Measurements from ENCODE around the gene WASHC2A.
"Not testable (repeated sequence)": the region's sequence is repeated elsewhere in the genome, so short reads cannot be mapped to it uniquely, and the experiment has no call there.

The WASHC2A gene

DNA sequence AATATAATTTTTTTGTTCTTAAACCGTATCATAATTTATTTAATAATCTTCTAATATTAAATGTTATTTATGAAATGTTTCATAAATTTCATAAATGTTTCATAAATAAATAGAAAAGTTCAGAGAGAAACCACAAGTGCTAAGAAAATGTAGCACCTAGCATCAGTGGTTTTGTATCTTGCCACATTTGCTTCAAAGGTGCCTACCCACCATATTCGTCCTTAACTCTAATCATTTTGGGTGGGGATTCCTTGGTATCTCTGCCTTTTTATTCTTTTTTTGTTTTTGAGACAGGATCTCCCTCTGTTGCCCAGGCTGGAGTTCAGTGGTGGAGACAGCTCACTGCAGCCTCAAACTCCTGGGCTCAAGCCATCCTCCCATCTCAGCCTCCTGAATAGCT, 7.4 kb downstream of the WASHC2A start:
- not testable (repeated sequence) for DNase-seq (ENCODE audit: low read depth)

DNA sequence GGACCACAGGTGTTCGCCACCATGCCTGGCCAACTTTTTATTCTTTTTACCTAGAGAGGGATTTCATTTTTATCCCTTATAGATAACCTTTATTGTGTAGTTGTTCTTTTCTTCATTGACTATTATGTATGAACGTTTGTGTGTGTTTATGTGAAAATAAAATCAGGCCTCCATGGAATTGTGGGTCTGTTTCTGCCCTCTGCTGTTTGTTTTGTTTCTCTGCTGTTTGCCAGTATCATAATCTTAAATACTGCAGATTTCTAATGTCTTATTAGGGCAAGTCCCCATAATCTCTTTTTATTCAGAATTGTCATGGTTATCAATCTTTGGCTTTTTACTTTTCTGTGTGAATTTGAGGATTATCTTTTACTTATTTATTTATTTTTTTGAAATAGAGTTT, 7.8 kb downstream of the WASHC2A start:
- not testable (repeated sequence) for DNase-seq (ENCODE audit: low read depth)

DNA sequence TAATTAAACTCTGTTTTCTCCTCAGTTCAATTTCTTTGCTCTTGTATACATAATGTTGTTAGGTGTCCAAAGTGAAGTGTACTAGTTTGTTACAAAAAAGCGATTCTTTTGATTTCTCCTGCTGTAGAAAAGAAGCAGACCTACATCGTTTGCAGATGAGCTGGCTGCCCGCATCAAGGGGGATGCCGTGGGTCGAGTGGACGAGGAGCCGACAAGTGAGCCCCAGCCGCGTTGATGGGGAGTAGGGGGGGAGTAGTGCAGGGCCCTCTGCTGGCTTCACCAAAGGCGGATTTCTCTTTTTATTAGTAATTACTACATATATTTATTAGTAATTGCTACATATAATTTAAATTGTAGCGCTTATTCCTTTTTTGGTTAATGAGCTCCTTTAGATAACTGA, 23.6 kb downstream of the WASHC2A start:
- not testable (repeated sequence) for DNase-seq (ENCODE audit: low read depth)

DNA sequence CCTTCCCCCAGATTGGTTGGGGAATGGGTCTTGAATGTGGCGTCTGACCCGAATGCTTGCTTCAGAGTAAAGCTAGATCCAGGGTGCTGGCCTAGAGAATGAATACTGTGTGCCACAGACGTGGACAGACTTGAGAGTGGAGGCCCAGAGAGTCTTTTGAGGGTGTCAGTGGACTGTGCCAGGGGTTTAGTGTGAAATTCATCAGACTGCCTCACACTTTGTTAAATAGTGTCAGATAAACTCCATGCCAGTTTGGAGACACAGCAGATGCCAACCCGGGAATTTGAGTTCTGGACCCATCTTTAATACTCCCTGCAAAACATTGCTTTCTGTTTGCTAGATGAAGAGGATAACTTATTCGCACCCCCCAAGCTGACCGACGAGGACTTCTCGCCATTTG, 25.2 kb downstream of the WASHC2A start:
- DNase-seq (ENCODE audit: low read depth): not testable (repeated sequence)

DNA sequence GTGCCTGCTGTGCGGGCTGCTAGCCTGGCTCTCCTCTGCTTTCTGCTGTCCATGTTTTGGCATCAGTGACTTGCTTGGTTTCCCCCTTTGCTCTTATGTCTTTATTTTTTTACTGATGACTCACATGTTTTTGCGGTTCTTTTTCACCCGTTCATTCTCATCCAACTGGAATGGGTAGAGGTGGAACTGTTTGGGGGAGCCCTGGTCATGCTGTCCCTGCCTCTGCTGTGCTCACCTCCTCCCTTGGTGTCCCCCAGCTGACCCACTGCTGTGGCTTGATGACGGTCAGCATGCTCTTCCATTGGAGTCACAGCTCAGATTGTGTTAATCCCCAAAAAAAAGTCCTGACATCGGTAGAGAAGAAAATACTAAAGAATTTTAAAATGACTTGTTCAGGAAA, 26.9 kb downstream of the WASHC2A start:
- not testable (repeated sequence) for DNase-seq (ENCODE audit: low read depth)

DNA sequence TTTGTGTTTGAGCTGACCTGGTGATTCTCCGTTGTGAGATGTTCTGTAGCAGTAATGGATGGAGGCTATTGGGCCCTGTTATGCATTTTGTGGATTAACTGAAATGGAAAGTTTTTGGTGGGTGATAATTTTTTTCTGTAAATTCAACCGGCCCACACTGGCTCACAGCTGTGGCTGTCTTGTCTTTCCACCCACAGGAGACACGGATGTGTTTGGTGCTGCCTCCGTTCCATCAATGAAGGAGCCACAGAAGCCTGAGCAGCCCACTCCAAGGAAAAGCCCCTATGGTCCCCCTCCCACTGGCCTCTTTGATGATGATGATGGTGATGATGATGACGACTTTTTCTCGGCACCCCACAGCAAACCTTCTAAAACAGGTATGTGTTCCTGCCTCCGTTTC, 27.6 kb downstream of the WASHC2A start:
- DNase-seq (ENCODE audit: low read depth): not testable (repeated sequence)

DNA sequence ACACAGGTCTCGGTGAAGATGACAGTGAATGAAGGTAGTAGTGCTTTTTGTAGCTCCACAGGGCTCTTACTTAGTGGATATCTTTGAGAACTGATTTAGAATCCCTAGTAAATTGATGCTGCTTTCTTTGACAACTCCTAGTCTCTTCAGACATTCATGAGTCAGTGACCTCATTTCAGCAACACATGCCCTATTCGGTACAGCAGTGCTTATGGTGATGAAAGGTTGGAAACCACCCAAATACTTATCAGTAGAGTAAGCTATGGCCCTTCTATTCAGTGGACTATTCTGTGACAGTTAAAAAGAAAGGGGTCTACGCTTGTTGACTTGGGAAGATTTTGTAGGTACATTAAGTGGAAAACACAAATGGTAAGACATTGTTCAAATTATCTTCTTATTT, 29.0 kb downstream of the WASHC2A start:
- not testable (repeated sequence) for DNase-seq (ENCODE audit: low read depth)

DNA sequence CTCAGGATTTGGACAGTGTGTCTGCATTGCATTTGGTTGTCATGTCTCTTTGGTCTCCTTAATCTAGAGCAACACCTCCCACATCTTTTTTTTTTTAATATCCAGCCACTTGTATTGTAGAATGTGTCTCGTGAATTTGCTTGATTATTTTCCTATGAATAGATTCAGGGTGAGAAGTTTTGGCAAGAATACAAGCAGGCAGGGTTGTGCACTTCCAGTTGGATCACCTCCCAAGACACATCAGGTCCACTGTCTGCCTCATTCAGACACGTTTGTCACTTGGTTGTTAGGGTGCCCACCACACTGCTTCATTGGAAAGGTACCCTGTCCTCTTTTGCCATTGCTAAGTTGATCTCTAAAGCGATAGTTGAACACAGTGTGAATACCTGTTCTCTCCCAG, 30.9 kb downstream of the WASHC2A start:
- not testable (repeated sequence) for DNase-seq (ENCODE audit: low read depth)

DNA sequence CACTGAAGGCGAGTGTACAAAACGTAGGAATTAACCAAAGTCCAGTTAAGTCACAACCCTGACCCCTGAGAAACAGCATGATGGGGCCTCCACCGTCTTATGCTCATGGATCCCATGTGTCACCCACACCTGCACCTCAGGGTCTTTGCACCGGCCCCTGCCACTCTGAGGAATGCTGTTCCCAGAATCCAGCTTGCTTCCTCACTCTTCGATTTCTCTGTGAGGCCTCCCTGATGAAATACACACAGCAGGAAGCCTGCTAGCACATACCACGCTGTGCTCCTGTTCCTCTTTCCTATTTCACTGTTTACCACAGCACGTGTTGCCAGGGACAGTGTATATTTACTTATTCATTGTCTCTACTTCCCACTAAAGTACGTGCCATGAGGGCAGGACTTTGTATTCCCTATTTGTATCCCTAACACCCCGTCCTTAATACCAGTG, 33.4 kb downstream of the WASHC2A start:
- not testable (repeated sequence) for DNase-seq (ENCODE audit: low read depth)

DNA sequence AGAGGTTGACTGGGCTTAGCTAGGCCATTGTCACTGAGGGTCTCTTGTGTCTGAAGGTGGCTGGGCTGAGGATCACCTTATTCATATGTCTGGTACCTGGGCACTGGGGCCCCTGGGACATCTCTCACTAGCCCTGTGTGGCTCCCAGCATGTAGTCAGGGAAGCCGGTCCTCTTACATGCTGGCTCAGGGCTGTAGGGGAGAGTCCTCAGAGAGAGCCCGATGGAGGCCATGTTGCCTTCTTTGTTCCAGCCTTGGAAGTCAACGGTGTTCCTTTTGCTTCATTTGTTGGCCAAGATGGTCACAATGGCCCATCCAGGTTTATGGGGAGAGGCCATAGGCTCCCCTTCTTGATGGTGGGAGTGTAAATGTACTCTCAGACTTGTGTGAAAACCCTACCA, 34.0 kb downstream of the WASHC2A start:
- not testable (repeated sequence) for DNase-seq (ENCODE audit: low read depth)

DNA sequence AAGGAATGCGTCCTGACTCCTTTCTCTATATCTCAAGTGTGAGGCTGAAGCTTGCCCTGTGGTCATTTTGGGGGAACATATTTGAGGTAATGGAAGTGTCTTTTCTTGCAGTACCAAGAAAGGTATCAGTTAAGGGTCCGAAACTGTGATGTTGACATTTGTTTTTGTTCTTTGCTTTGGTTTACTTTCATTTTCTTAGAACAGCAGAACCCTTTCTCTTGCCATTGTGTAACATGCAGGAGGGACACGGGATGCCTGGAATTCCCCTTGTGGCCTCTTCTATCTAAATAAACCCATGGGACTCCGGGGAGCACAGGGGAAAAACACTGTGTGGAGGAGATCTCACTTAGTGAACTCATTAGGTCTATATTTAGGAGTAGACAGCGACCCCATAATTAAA, 34.5 kb downstream of the WASHC2A start:
- not testable (repeated sequence) for DNase-seq (ENCODE audit: low read depth)

DNA sequence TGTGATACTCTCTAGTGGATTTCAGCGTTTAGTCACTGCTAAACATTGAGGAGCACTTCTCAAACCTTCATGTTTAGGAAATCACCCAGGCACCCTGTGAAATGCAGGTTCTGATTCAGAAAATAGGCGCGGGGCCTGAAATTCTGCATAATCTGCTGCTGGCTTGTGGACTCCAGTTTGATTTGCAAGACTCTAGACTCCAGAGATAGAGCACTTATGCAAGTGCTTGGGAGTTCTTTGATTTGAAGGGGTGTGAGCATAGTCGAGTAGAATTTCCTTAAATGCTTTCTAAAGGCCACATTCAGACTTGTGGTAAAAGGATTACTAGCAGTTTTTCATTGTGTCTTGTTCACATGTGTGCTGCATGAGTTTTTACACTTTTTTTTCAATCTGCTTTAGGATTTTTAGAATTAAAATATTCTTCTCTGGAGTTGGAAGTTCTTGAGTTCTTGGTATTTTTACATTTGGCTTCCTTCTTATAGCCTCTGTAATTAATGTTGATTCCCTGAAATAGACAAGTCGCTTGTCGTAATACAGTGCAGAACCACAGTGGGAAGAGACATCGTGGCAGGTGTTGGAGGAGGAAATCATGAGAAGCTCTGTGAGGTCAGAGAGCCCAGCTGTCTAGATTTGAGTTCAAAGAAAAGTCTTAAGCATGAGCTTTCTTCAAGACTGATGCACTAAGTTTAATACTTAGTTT, 41.4 kb downstream of the WASHC2A start:
- not testable (repeated sequence) for DNase-seq (ENCODE audit: low read depth)

DNA sequence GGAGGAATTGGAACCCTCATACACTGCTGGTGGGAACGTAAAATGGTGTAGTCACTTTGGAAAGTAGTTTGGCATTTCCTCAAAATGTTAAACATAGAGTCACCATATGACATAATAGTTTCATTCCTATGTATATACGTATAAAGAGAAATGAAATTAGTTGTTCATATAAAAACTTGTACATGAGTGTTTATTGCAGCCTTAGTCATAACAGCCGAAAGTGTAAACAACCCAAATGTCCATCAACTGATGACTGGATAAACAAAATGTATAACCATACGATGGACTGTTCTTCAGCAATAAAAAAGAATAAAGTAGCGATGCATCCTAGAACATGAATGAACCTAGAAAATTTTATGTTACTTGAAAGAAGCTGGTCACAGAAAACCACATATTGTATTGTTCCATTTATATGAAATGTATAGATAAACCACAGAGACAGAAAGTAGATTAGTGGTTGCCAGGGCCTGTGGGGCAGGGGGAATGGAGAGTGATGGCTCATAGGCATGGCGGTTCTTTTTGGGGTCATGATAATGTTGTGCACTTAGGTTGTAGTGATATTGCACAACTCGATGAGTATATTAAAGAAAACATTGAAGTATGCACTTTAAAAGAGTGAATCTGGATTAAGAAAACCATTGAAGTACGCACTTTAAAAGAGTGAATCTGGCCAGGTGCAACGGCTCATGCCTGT, 44.8 kb downstream of the WASHC2A start:
- DNase-seq (ENCODE audit: low read depth): not testable (repeated sequence)

DNA sequence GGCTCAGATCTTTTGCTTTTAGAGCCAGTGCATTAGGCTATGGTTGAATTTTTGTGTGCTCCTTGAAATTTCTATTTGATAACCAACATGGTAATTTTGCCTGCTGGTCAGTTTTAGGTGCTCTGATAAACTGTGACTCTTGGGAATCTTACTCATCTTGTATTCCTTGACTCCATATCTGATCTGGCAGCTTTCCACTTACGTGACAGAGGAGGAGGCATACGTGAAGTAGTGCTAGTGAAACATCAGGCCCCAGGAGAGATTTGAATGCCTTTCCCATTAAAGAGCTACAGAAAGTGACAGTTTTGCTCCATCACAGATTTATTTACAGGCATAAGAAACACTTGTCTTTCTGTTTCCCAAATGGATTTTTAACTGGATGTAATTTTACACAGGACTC, 59.0 kb downstream of the WASHC2A start:
- DNase-seq (ENCODE audit: low read depth): not testable (repeated sequence)

DNA sequence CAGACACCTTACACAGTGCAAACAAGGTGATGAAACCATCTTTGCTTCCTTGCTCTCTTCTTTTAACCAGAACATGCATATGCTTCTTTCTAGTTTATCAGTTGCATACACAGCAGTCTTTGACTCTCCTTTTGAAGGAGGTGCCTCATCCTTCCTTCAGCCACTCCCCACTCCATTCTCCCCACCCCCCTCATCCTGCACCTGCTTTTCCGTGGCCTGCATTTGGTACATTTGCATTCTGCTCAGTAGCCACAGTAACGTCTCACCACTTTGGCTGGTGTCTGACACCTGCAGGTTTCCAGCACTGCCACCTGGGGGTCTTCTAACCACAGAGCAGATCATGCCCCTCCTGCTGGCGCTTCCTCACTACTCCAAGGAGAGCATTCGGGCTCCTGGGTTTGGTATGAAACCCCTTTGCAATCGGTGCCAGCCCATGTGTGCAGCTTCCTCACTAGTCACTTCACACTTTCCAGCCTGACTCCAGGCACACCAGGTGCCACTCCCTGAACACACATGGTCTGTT, 60.1 kb downstream of the WASHC2A start:
- not testable (repeated sequence) for DNase-seq (ENCODE audit: low read depth)

DNA sequence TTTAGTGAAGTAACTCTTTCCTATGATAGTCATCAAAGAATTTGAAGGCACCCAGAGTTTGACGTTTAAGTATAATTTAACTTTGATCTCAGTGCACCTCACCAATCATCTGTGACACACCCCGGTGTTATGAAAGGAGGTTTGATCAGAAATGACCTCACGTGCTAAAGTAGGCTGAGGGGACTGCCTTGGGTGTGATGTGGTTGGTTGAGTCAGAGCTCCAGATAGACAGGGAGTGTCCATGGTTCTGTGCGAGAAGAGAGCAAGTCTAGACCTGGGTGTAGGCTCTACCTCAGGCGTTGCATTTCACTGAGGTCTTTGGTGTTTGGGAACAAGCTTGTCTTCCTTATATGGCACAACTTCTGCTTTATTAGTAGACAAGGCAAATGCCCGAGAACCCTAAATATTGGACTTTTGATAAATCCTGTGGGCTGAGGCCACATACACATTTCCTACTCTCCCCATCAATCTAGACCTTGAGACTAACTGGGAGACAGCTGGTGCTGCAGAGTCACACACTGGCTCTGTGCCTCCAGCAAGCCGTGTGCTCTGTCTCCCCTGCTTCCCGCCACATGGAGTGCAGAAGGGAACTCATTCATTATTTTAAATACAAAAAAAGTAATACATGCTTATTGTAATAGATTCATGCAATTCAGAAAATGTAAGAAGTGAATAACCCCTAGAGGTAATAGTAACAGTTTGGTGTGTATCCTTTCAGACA, 63.7 kb downstream of the WASHC2A start:
- not testable (repeated sequence) for DNase-seq (ENCODE audit: low read depth)

DNA sequence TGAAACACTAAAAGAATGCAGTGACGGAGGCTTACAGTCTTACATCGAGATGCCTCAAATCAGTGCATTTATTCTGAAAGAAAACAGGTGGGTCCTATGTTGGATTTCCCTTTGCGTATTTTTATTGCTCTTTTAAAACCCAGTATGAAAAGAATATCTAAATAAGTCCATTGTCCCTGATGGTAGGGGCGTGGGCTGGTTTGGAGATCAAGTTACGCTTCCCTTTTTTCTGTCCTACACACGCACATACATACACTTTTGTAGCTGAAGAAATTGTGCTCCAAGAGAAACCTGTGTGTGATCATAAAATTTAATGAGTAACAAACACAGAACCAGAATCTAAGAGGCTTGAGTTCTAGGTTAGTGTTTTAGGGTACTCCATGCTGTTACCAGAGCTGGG, 64.6 kb downstream of the WASHC2A start:
- not testable (repeated sequence) for DNase-seq (ENCODE audit: low read depth)

DNA sequence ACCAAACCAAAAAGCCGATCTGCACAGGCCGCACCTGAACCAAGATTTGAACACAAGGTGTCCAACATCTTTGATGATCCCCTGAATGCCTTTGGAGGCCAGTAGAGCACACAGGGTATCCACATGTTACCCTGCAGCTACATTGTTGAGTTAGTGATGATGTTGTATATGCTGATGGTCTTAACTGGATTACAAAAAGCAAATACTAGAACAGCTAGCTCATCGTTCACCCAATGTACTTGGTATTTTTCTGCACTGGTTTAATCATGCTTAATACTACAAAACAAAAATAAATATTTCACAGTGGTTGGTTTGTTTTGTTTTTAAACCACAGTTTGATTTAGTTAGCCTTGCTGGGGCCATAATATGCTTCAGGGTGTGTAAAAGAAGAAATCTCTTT, 65.1 kb downstream of the WASHC2A start:
- DNase-seq (ENCODE audit: low read depth): not testable (repeated sequence)

DNA sequence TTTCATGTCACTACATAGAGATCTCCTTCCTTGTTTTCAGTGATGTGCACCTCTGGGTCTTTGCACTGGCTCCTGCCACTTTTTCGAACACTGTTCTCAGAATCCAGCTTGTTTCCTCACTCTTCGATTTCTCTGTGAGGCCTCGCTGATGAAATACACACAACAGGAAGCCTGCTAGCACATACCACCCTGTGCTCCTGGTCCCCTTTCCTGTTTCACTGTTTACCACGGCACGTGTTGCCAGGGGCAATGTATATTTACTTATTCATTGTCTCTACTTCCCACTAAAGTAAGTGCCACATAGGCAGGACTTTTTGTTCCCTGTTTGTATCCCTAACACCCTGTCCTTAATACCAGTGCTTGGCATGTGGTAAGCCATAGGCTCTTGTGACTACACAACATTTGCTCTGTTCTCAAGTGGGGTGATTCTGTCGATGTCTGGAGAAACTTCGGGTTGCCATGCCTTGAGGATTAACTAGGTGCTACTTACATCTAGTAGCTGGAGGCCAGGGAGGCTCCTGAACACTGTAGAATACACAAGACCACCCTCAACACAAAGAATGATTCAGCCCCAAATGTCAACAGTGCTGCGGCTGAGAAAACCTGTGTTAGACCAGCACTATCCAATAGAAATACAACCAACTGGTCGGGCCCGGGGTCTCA, 75.9 kb downstream of the WASHC2A start:
- not testable (repeated sequence) for DNase-seq (ENCODE audit: low read depth)

DNA sequence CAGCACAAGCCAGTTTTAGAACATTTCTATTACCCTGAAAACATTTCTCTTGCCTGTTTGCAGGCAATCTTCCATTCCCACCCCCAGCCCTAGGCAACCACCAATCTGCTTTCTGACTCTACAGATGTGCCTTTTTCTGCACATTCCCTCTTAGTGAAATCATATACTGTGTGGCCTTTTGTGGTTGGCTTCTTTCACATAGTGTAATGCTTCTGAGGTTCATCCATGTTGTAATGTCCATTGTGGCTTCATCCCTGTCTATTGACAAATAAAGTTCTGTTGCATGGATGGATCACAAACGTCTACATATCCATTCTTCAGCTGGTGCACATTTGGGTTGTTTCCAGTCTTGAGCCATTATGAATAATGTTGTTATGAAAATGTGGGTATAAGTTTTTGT, 77.8 kb downstream of the WASHC2A start:
- DNase-seq (ENCODE audit: low read depth): not testable (repeated sequence)

DNA sequence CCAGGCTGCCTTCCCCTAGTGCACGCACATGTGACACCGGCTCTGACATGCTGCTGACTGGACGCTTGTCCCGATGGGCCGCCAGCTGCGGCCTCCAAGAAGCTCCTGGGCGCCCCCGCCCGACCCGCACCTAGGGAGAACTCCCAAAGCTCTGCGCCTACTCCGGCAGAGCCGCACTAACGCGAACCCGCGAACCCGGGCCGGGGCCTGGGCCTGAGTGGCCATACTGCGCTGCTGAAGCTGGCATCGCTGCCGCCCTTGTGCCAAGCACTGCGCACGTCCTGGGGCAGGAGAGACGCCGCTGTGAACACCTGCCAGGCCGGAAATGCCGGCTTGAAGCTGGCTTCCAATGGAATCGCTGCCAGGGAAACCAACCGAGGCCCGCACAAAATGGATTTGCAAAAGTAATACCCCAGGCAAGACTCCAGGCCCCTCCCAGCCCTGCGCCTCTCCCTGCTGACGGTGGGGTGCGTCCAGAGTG, 85.1 kb downstream of the WASHC2A start:
- DNase-seq (ENCODE audit: low read depth): no peak

DNA sequence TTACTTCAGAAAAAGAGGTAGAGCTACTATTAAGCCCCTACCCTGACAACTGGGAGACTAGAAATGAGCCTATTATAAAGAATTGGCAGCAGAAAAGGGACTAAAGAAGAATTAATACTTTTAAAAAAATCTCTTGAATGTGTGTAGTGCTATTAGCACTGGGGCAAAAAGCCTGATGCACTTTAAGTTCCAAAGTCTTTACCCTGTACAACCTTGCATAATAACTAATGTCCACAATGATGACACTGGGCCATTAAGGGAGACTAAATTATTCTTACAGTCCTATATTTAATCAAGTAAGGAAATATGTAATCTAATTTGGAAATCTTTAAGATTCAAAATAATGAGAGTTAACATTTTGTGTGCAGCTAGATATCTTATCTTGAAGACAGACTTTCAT, 90.1 kb downstream of the WASHC2A start:
- not testable (repeated sequence) for DNase-seq (ENCODE audit: low read depth)
